ENCODE data around the gene IMPA2. TPM values are rescaled to one million over a fixed set of nuclear protein-coding genes. Genes with fewer than 3 reads are reported as not detected.

Gene IMPA2
- total and polyA plus RNA-seq, 10 of the 15 experiments (the other 5 are each of a cell fraction or from before 2014, with no cell fraction given): 0.24 to 21.0 (median 11.4) TPM

DNA sequence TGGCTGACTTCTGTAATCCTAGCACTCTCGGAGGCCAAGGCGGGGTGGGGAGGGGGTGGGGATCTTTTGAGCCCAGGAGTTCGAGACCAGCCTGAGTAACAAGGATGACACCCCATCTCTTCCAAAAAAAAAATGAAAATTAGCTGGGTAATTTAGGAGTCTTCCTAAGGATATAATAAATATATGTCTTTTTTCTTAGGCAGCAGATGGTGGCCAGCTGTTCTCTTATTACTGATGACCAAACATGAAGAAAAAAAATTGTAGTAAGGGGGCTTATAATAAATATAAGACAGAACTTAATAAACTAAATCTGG, 4.2 kb upstream of the IMPA2 start:
- no peak overlapping the region for H3K4me2 ChIP-seq (ENCODE audit: control insufficient read depth, insufficient read depth)
- H3K27ac ChIP-seq (ENCODE audit: control insufficient read depth, insufficient read depth): no peak overlapping the region
- ChIA-PET POLR2A (no interaction called here), SMC1A (ENCODE audit: uncharacterized antibody, unreplicated experiment) (no interaction called here), CTCF (interaction anchor here (2.1 kb wide), 1 partner anchor 39 kb away, joined by 11 read pairs; no protein-coding TSS in a partner anchor), RAD21 (ENCODE audit: unreplicated experiment) (no interaction called here)
- H3K9me3 ChIP-seq (replicated peaks; ENCODE audit: control insufficient read depth, insufficient read depth, low read length): no peaks in the 10 kb centered on the region
- BruUV-seq (replicated peaks): no TSS peak
- H3K4me3 ChIP-seq: no peak overlapping the region
- no peaks in the 10 kb centered on the region for H4K20me1 ChIP-seq (ENCODE audit: control insufficient read depth, insufficient read depth)
- no peak overlapping the region for H2AFZ ChIP-seq (ENCODE audit: control insufficient read depth, low read depth, low read length)
- intact Hi-C loops (cut with micrococcal nuclease; ENCODE audit: unreplicated experiment) (no loop called here), in situ Hi-C loops (cut with MboI) (no loop called here)
- FAIRE-seq (no peak), ATAC-seq (no peak), DNase-seq (ENCODE audit: low read depth, low spot score) (no peak)
- 25% methylated on average over 3 of the region's 3 CpGs for WGBS (ENCODE audit: insufficient coverage, insufficient replicate concordance, low lambda C conversion rate, missing lambda C conversion rate)
- H3K4me1 ChIP-seq (ENCODE audit: control insufficient read depth, insufficient read depth, low read length): peaks cover 3% of the 10 kb centered on the region; the same call in 1 of the 2 replicates
- no peaks in the 10 kb centered on the region for H3K36me3 ChIP-seq (ENCODE audit: control insufficient read depth in 2 of 2, insufficient read depth in 2 of 2, low read length in 1 of 2)
- no peak overlapping the region for H3K9ac ChIP-seq (ENCODE audit: control insufficient read depth, insufficient read depth, low read length)
- H3K27me3 ChIP-seq (replicated peaks in 1 of 2; ENCODE audit: control insufficient read depth in 2 of 2, insufficient read depth in 2 of 2, low read length in 1 of 2): no peaks in the 10 kb centered on the region
- TF ChIP-seq LARP7 (IDR thresholded peaks at IDR 0.05) (no peak), ZNF622 (IDR thresholded peaks at IDR 0.05) (no peak), TCF12 (IDR thresholded peaks at IDR 0.05; ENCODE audit: low read depth, low read length) (no peak), ZBED1 (IDR thresholded peaks at IDR 0.05; ENCODE audit: borderline replicate concordance) (no peak), NR2C2 (IDR thresholded peaks at IDR 0.05; ENCODE audit: borderline replicate concordance, control insufficient read depth, insufficient read length, low read depth) (no peak), CREB1 (IDR thresholded peaks at IDR 0.05; ENCODE audit: low read depth) (no peak), ZNF384 (IDR thresholded peaks at IDR 0.05; ENCODE audit: borderline replicate concordance, low read depth, low read length) (no peak), STAT1 (conservative IDR thresholded peaks at IDR 0.05) (no peak)
- TF ChIP-seq, protein P1, sequence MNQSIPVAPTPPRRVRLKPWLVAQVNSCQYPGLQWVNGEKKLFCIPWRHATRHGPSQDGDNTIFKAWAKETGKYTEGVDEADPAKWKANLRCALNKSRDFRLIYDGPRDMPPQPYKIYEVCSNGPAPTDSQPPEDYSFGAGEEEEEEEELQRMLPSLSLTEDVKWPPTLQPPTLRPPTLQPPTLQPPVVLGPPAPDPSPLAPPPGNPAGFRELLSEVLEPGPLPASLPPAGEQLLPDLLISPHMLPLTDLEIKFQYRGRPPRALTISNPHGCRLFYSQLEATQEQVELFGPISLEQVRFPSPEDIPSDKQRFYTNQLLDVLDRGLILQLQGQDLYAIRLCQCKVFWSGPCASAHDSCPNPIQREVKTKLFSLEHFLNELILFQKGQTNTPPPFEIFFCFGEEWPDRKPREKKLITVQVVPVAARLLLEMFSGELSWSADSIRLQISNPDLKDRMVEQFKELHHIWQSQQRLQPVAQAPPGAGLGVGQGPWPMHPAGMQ (IDR thresholded peaks at IDR 0.05; ENCODE audit: borderline replicate concordance): no peak
- TF ChIP-seq, protein P2, sequence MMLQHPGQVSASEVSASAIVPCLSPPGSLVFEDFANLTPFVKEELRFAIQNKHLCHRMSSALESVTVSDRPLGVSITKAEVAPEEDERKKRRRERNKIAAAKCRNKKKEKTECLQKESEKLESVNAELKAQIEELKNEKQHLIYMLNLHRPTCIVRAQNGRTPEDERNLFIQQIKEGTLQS (IDR thresholded peaks at IDR 0.05; ENCODE audit: borderline replicate concordance, extremely low read depth, low read depth, low read length): no peak
- TF ChIP-seq, protein P3, sequence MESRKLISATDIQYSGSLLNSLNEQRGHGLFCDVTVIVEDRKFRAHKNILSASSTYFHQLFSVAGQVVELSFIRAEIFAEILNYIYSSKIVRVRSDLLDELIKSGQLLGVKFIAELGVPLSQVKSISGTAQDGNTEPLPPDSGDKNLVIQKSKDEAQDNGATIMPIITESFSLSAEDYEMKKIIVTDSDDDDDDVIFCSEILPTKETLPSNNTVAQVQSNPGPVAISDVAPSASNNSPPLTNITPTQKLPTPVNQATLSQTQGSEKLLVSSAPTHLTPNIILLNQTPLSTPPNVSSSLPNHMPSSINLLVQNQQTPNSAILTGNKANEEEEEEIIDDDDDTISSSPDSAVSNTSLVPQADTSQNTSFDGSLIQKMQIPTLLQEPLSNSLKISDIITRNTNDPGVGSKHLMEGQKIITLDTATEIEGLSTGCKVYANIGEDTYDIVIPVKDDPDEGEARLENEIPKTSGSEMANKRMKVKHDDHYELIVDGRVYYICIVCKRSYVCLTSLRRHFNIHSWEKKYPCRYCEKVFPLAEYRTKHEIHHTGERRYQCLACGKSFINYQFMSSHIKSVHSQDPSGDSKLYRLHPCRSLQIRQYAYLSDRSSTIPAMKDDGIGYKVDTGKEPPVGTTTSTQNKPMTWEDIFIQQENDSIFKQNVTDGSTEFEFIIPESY (IDR thresholded peaks at IDR 0.05): no peak
- no peaks in the 10 kb centered on the region; the same call in 1 of the 2 replicates for H3K79me2 ChIP-seq (ENCODE audit: control insufficient read depth, insufficient read depth, low read length)

All from GM12878 (cell line).